HCT116 (cell line): ENCODE data around the gene MED27. TPM values are rescaled to one million over a fixed set of nuclear protein-coding genes. Genes with fewer than 3 reads are reported as not detected.

ENCODE experiments used
- ATAC-seq: fragments of 200-7000 bp; cut with Tn5 transposase; 2 replicates; pipeline ENCODE4 v1.9.1; 2020; ENCODE audit warnings: mild to moderate bottlenecking, moderate library complexity
- BruUV-seq: library from RNA; stranded (reverse); fragments of 400-500 nt; replicated peaks from 2 replicates; lab custom pipeline; 2021; lab: Mats Ljungman, UMichigan
- CTCF ChIA-PET: fragments of 300-600 bp; sonication (Branson Sonifier 250); formaldehyde crosslinking; loops from one replicate; lab custom pipeline; 2021; ENCODE audit warnings: antibody characterized with exemption; lab: Charles Lee
- POLR2A ChIA-PET: fragments of 300-600, 350-600 bp; sonication (Branson Sonifier 250); formaldehyde crosslinking; loops from one replicate; lab custom pipeline; 2021; ENCODE audit warnings: antibody characterized with exemption; lab: Charles Lee
- RAD21 ChIA-PET, 2 experiments: fragments of 300-600 bp; sonication (Branson Sonifier 250); formaldehyde crosslinking; loops; one replicate each; lab custom pipeline; 2023; ENCODE audit warnings: low total read pairs in 2 of 2; ENCODE audit not compliant: uncharacterized antibody in 2 of 2, unreplicated experiment in 2 of 2, low non-redundant PET in 1 of 2; lab: Charles Lee
- DNase-seq: peaks from one replicate; pipeline ENCODE4 v3.0.0-alpha.2; 2010; ENCODE audit warnings: low read depth, low spot score
- H2AFZ ChIP-seq: fragments of 200-600 bp; shearing (Covaris generic), sonication (generic); 2 replicates; pipeline ENCODE4 v1.6.1; 2017; ENCODE audit warnings: low read depth, mixed run types, mixed read lengths, antibody characterized with exemption, low read length; ENCODE audit not compliant: poor library complexity, severe bottlenecking
- H3K27ac ChIP-seq: 2 replicates; pipeline ENCODE4 v1.5.1; 2012; ENCODE audit warnings: low read depth, low read length
- H3K27me3 ChIP-seq: fragments of 200-600 bp; sonication (generic); 2 replicates; pipeline ENCODE4 v1.6.1; 2016; ENCODE audit warnings: mixed run types, low read length, mixed read lengths; ENCODE audit not compliant: insufficient read depth
- H3K36me3 ChIP-seq, 2 experiments: fragments of 200-500 bp in 1 of 2; fragments of 200-600 bp in 1 of 2; sonication (Bioruptor generic) in 1 of 2; sonication (generic) in 1 of 2; 2 replicates each; pipeline versions ENCODE4 v1.5.1 to v1.6.1; 2014 to 2016; ENCODE audit warnings: low read length in 2 of 2, inconsistent platforms in 1 of 2, mixed read lengths in 1 of 2, mixed run types in 1 of 2; ENCODE audit not compliant: insufficient read depth in 2 of 2, control insufficient read depth in 1 of 2
- H3K4me1 ChIP-seq, 2 experiments: fragments of 200-600 bp in 1 of 2; sonication (generic) in 1 of 2; 2 replicates each; pipeline versions ENCODE4 v1.5.1 to v1.6.1; 2012 to 2017; ENCODE audit warnings: low read length in 2 of 2, inconsistent platforms in 1 of 2, mild to moderate bottlenecking in 1 of 2, mixed read lengths in 1 of 2, mixed run types in 1 of 2, moderate library complexity in 1 of 2; ENCODE audit not compliant: insufficient read depth in 2 of 2, control insufficient read depth in 1 of 2
- H3K4me2 ChIP-seq: fragments of 200-600 bp; sonication (generic); 2 replicates; pipeline ENCODE4 v1.6.1; 2017; ENCODE audit warnings: mixed run types, low read length, mixed read lengths
- H3K4me3 ChIP-seq, 2 experiments: fragments of 200-600 bp in 1 of 2; sonication (generic) in 1 of 2; replicated peaks in 1 of 2; 2 replicates each; pipeline ENCODE4 v1.5.1; 2011 to 2016; ENCODE audit warnings: low read length in 2 of 2, control low read depth in 1 of 2, low read depth in 1 of 2, mild to moderate bottlenecking in 1 of 2, mixed read lengths in 1 of 2, mixed run types in 1 of 2
- H3K79me2 ChIP-seq: fragments of 200-600 bp; sonication (generic); 2 replicates; pipeline ENCODE4 v1.6.1; 2017; ENCODE audit warnings: mild to moderate bottlenecking, mixed run types, low read length, moderate library complexity, mixed read lengths; ENCODE audit not compliant: insufficient read depth
- H3K9ac ChIP-seq: fragments of 200-600 bp; sonication (generic); 2 replicates; pipeline ENCODE4 v1.6.1; 2016; ENCODE audit warnings: low read length, mixed read lengths
- H3K9me2 ChIP-seq: fragments of 200-600 bp; sonication (generic), shearing (Covaris generic); 2 replicates; pipeline ENCODE4 v1.6.1; 2017; ENCODE audit warnings: mixed run types, mild to moderate bottlenecking, moderate library complexity; ENCODE audit not compliant: insufficient read depth
- H3K9me3 ChIP-seq, 2 experiments: fragments of 200-500 bp in 1 of 2; fragments of 200-600 bp in 1 of 2; sonication (Bioruptor generic) in 1 of 2; sonication (generic) in 1 of 2; 2 replicates each; pipeline ENCODE4 v1.6.1; 2014 to 2017; ENCODE audit warnings: low read length in 2 of 2, mixed read lengths in 2 of 2, inconsistent platforms in 1 of 2, low read depth in 1 of 2, mild to moderate bottlenecking in 1 of 2, mixed run types in 1 of 2, moderate library complexity in 1 of 2; ENCODE audit not compliant: control insufficient read depth in 1 of 2, insufficient read depth in 1 of 2
- H4K20me1 ChIP-seq: fragments of 200-600 bp; sonication (generic), shearing (Covaris generic); 2 replicates; pipeline ENCODE4 v1.6.1; 2017; ENCODE audit warnings: mixed run types, mild to moderate bottlenecking, moderate library complexity; ENCODE audit not compliant: insufficient read depth
- CBX3 ChIP-seq: IDR thresholded peaks from 2 replicates; pipeline ENCODE4 v1.6.1; 2012; ENCODE audit warnings: low read depth
- ELF1 ChIP-seq: IDR thresholded peaks from 2 replicates; pipeline ENCODE4 v1.6.1; 2012; ENCODE audit warnings: low read depth, borderline replicate concordance
- EZH2phosphoT487 ChIP-seq: fragments of 200-600 bp; IDR thresholded peaks from 2 replicates; pipeline ENCODE4 v1.6.1; 2018; ENCODE audit warnings: antibody characterized with exemption, borderline replicate concordance
- JUND ChIP-seq: IDR thresholded peaks from 2 replicates; pipeline ENCODE4 v1.6.1; 2012
- MAX ChIP-seq: IDR thresholded peaks from 2 replicates; pipeline ENCODE4 v1.6.1; 2012
- POLR2A ChIP-seq: IDR thresholded peaks from 2 replicates; pipeline ENCODE4 v1.7.0; 2011; ENCODE audit warnings: borderline replicate concordance; ENCODE audit not compliant: insufficient read depth, insufficient read length; ENCODE audit errors: extremely low read depth
- POLR2AphosphoS5 ChIP-seq: IDR thresholded peaks from 2 replicates; pipeline ENCODE4 v1.6.1; 2011; ENCODE audit warnings: mild to moderate bottlenecking, low read depth, low read length, moderate library complexity
- SIN3A ChIP-seq: IDR thresholded peaks from 2 replicates; pipeline ENCODE4 v1.6.1; 2012; ENCODE audit warnings: low read depth
- SRF ChIP-seq: IDR thresholded peaks from 2 replicates; pipeline ENCODE4 v1.6.1; 2012; ENCODE audit warnings: low read depth
- TCF7L2 ChIP-seq: IDR thresholded peaks from 2 replicates; pipeline ENCODE4 v1.7.0; 2011; ENCODE audit warnings: borderline replicate concordance, inconsistent platforms; ENCODE audit not compliant: insufficient read depth, insufficient read length; ENCODE audit errors: extremely low read depth
- YY1 ChIP-seq: IDR thresholded peaks from 2 replicates; pipeline ENCODE4 v1.6.1; 2011; ENCODE audit warnings: low read length, low read depth, moderate library complexity, mild to moderate bottlenecking; ENCODE audit not compliant: insufficient replicate concordance; ENCODE audit errors: extremely low read depth
- intact Hi-C: fragments of 100-400 bp; cut with micrococcal nuclease; formaldehyde crosslinking; loops from 2 replicates; pipeline ENCODE4 v1.10.0; 2022
- total RNA-seq: library from RNA; stranded (reverse); gene quantifications from one replicate; pipeline ENCODE4 v1.2.1, GENCODE V29; 2021; ENCODE audit not compliant: unreplicated experiment
- TF ChIP-seq, protein P1 (sequence below): IDR thresholded peaks from 2 replicates; pipeline ENCODE4 v1.6.1; 2011; ENCODE audit warnings: mild to moderate bottlenecking, low read length, moderate library complexity; ENCODE audit not compliant: insufficient replicate concordance; ENCODE audit errors: extremely low read depth
- TF ChIP-seq, protein P2 (sequence below): IDR thresholded peaks from 2 replicates; pipeline ENCODE4 v1.6.1; 2012

The MED27 gene
- total RNA-seq, 1 experiment from 2014 or later, result 26.9 TPM

- CTCF ChIA-PET, result no interaction called here
- Histone ChIP-seq H3K9ac (no peak overlapping the region), H2AFZ (no peak overlapping the region), H4K20me1 (no peaks in the 10 kb centered on the region), H3K4me1 (peaks cover 2 to 12% of the 10 kb centered on the region in 2 experiments; a peak in 1 of 4 replicates), H3K9me3 (no peaks in the 10 kb centered on the region), H3K36me3 (no peaks in the 10 kb centered on the region), H3K27me3 (no peaks in the 10 kb centered on the region; the same call in 1 of the 2 replicates), H3K4me2 (no peak overlapping the region), H3K4me3 (no peak overlapping the region), H3K9me2 (no peaks in the 10 kb centered on the region), H3K27ac (no peak overlapping the region), H3K79me2 (no peaks in the 10 kb centered on the region)
- TF ChIP-seq TCF7L2, result peak; percentile 49
- TF ChIP-seq, protein P1, sequence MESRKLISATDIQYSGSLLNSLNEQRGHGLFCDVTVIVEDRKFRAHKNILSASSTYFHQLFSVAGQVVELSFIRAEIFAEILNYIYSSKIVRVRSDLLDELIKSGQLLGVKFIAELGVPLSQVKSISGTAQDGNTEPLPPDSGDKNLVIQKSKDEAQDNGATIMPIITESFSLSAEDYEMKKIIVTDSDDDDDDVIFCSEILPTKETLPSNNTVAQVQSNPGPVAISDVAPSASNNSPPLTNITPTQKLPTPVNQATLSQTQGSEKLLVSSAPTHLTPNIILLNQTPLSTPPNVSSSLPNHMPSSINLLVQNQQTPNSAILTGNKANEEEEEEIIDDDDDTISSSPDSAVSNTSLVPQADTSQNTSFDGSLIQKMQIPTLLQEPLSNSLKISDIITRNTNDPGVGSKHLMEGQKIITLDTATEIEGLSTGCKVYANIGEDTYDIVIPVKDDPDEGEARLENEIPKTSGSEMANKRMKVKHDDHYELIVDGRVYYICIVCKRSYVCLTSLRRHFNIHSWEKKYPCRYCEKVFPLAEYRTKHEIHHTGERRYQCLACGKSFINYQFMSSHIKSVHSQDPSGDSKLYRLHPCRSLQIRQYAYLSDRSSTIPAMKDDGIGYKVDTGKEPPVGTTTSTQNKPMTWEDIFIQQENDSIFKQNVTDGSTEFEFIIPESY, result no peak
- intact Hi-C loops, result no loop called here
- ATAC-seq, result no peak
- no peak for DNase-seq
- POLR2A ChIA-PET, result no interaction called here
- RAD21 ChIA-PET, result no interaction called here
- BruUV-seq, result no TSS peak
These were observed 262.0 kb downstream of the MED27 start for GRCh38 chr9:131817627-131818026.

GRCh38 chr9:131817073-131817472 is 262.6 kb downstream of the MED27 start:
- intact Hi-C loops, result no loop called here
- no peak overlapping the region for H3K4me3 ChIP-seq
- H2AFZ ChIP-seq, result no peak overlapping the region
- ATAC-seq (no peak), DNase-seq (no peak)
- H3K4me1 ChIP-seq, result peaks cover 2 to 12% of the 10 kb centered on the region in 2 experiments; a peak in 1 of 4 replicates
- no peaks in the 10 kb centered on the region for H3K9me3 ChIP-seq
- H3K79me2 ChIP-seq, result no peaks in the 10 kb centered on the region
- CTCF ChIA-PET, result interaction anchor here (1.5 kb wide), 1 partner anchor 419 kb away, joined by 3 read pairs; no protein-coding TSS in a partner anchor
- BruUV-seq, result no TSS peak
- POLR2A ChIA-PET, result no interaction called here
- no peaks in the 10 kb centered on the region for H3K9me2 ChIP-seq
- TF ChIP-seq JUND (no peak), POLR2A (no peak), CBX3 (no peak), MAX (no peak), TCF7L2 (no peak), POLR2AphosphoS5 (no peak), EZH2phosphoT487 (no peak), ELF1 (no peak), SIN3A (no peak), YY1 (no peak), SRF (no peak)
- TF ChIP-seq, protein P2, sequence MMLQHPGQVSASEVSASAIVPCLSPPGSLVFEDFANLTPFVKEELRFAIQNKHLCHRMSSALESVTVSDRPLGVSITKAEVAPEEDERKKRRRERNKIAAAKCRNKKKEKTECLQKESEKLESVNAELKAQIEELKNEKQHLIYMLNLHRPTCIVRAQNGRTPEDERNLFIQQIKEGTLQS, result no peak
- H3K27me3 ChIP-seq, result no peaks in the 10 kb centered on the region; the same call in 1 of the 2 replicates
- no peaks in the 10 kb centered on the region for H4K20me1 ChIP-seq
- no peak overlapping the region for H3K4me2 ChIP-seq
- H3K9ac ChIP-seq, result no peak overlapping the region
- no peak overlapping the region for H3K27ac ChIP-seq
- RAD21 ChIA-PET, result no interaction called here
- no peaks in the 10 kb centered on the region for H3K36me3 ChIP-seq
